ENCODE results near the gene RNF183.

RNF183 gene

DNA sequence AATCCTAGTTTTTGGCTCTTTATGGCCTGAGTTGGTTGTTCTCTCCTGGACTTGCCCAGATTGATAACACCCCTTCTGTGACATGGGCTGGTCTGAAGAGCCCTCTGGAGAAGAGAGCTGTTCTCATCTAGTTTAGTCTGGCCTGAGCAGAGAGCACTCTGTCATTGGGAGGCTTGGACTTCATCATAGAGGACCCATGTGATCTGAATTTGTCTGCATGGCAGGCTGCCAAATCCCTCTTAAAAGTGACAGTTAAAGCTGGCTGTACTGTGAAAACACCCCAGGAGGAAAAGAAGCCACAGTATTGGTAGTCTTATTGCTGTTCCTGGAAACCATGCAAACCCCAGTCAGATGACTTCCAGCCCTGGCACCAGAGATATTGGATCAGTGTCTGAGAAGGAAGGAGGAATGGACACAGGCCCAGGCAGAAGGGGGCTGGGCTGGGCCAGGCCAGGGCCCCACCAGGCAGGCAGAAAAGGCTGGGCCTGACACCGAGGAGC lies 40.6 kb upstream of the RNF183 start:
- Histone ChIP-seq H3K27me3 (ENCODE audit: control insufficient read depth, insufficient read depth, low read length, poor library complexity, severe bottlenecking) (peaks cover 29% of the 10 kb centered on the region), H3K4me1 (ENCODE audit: control insufficient read depth, insufficient read depth, low read length) (no peaks in the 10 kb centered on the region), H3K36me3 (ENCODE audit: control insufficient read depth, insufficient read depth, low read length) (no peaks in the 10 kb centered on the region), H3K9me3 (ENCODE audit: control insufficient read depth, low read length) (no peaks in the 10 kb centered on the region), H3K27ac (ENCODE audit: insufficient read depth, low read depth, low read length, poor library complexity, severe bottlenecking) (no peak overlapping the region), H3K4me3 (ENCODE audit: insufficient read depth, low read depth, low read length) (no peak overlapping the region)
- WGBS, 2 experiments, result 78 to 100% methylated on average over 1 of the region's 1 CpG

DNA sequence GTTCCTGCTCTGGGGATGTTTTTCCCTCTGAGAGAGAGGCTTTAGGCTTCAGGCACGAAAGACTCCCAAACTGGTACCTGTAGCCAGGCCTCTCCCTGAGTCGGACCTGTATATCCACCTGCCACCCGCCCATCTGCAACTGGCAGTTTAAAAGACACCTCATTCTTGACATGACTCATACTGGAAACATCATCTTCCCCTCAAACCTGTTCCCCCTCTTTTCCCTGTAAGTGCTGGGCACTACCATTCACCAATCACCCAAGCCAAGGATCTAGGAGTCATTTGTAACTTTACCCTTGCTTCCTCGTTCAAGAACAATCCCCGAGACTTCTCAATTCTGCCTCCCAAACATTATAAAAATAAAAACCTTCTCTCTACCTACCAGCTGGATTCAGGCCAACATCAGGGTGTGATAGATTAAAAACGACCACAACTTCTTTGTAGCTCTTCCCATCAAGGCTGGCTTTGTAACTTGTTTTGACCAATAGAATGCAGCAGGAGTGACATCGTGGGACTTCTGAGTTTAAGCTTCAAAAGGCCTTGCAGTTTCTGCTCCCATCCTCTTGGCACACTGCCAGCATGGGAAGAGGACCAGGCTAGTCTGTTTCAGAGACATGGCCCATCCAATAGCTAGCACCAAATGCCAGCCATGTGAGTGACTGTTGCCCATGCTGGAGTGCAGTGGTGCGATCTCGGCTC lies 38.7 kb upstream of the RNF183 start:
- no peaks in the 10 kb centered on the region for H3K4me1 ChIP-seq (ENCODE audit: control insufficient read depth, insufficient read depth, low read length)
- peaks cover 12% of the 10 kb centered on the region for H3K27me3 ChIP-seq (ENCODE audit: control insufficient read depth, insufficient read depth, low read length, poor library complexity, severe bottlenecking)
- no peaks in the 10 kb centered on the region for H3K9me3 ChIP-seq (ENCODE audit: control insufficient read depth, low read length)
- no peak overlapping the region for H3K4me3 ChIP-seq (ENCODE audit: insufficient read depth, low read depth, low read length)
- 79 to 83% methylated on average over 9 of the region's 9 CpGs for WGBS, 2 experiments
- H3K27ac ChIP-seq (ENCODE audit: insufficient read depth, low read depth, low read length, poor library complexity, severe bottlenecking), result no peak overlapping the region
- no peaks in the 10 kb centered on the region for H3K36me3 ChIP-seq (ENCODE audit: control insufficient read depth, insufficient read depth, low read length)

DNA sequence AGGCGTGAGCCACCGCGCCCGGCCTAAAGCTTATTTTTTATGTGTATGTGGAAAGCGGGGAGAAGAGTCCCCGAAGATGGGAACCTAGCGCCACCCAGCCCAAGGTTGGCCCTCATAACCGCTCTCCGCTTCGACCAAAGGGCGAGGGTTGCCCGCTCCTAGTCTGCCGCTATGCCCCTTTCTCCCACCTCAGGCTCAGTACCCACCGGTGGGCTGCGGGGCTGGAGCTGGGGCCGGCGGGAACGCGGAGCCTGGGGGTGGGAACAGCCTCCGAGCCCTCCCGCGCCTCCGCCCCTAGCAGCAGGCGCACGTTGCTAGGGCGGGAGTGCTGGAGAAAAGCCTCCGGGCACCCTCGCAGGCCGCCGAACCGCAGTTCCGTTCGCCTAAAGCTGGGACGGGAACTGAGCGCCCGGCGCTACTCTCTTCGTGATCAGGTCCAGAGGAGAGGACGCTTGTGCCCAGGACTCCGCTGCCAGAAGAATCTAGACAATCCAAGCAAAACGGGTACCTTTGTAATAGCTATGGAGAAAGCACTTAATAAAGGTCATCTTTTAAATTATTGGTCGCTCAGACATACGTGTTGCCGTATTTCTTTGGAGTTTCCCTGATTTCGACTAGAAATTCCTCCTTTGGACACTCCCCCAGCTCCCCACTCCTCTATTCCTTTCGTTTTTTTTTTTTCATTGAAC lies 37.0 kb upstream of the RNF183 start, which contains the start of gene WDR31:
Gene WDR31 (minus strand): TSS at position 265 of the 689 bp plus-strand sequence. CDS start 8,253 bp downstream, outside the sequence.
- Histone ChIP-seq H3K4me1 (ENCODE audit: control insufficient read depth, insufficient read depth, low read length) (no peaks in the 10 kb centered on the region), H3K27ac (ENCODE audit: insufficient read depth, low read depth, low read length, poor library complexity, severe bottlenecking) (peak within 1 kb of the TSS; percentile 47), H3K4me3 (ENCODE audit: insufficient read depth, low read depth, low read length) (peak within 1 kb of the TSS; percentile 60), H3K27me3 (ENCODE audit: control insufficient read depth, insufficient read depth, low read length, poor library complexity, severe bottlenecking) (peaks cover 10% of the 10 kb centered on the region), H3K36me3 (ENCODE audit: control insufficient read depth, insufficient read depth, low read length) (no peaks in the 10 kb centered on the region), H3K9me3 (ENCODE audit: control insufficient read depth, low read length) (no peaks in the 10 kb centered on the region)
- WGBS, 2 experiments, result 1% methylated on average over 46 of the region's 46 CpGs

DNA sequence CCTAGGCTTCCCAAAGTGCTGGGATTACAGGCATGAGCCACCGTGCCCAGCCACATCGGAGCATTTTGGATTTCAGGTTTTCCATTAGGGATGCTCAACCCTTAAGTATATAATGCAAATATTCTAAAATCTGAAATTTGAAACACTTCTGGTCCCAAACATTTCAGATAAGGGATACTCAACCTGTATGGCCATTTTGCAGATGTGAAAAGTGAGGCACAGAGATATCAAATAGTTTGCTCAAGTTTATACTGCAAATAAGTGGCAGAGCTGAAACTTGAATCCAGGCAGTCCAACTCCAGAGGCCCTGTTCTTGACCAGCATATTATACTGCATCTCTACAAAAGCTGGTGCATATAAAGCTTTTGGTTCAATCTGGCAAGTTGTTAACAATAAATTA lies 34.5 kb upstream of the RNF183 start:
- Histone ChIP-seq H3K27ac (ENCODE audit: insufficient read depth, low read depth, low read length, poor library complexity, severe bottlenecking) (no peak overlapping the region), H3K4me1 (ENCODE audit: control insufficient read depth, insufficient read depth, low read length) (no peaks in the 10 kb centered on the region), H3K36me3 (ENCODE audit: control insufficient read depth, insufficient read depth, low read length) (no peaks in the 10 kb centered on the region), H3K4me3 (ENCODE audit: insufficient read depth, low read depth, low read length) (no peak overlapping the region), H3K27me3 (ENCODE audit: control insufficient read depth, insufficient read depth, low read length, poor library complexity, severe bottlenecking) (peaks cover 9% of the 10 kb centered on the region), H3K9me3 (ENCODE audit: control insufficient read depth, low read length) (no peaks in the 10 kb centered on the region)
- 90 to 91% methylated on average over 2 of the region's 2 CpGs for WGBS, 2 experiments

DNA sequence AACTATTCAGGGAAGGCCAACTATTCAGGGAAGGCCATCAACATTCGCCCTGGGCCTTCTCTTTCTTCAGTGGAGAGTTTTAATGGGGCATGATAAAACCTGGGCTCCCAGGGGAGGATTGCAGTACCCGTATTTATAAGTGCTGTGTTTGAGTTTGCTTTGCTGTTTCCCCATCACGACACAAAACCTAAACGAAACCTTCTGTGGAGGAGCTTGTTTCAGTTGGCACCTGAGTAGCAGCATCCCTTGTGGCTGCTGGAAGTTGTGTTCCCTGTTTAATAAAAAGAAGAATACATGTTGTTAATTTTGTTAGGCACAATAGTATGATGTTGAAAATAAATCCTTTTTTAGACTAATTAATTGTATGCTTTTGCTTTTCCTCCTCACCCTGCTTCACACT lies 28.6 kb upstream of the RNF183 start:
- no peaks in the 10 kb centered on the region for H3K27me3 ChIP-seq (ENCODE audit: control insufficient read depth, insufficient read depth, low read length, poor library complexity, severe bottlenecking)
- H3K4me3 ChIP-seq (ENCODE audit: insufficient read depth, low read depth, low read length), result no peak overlapping the region
- H3K9me3 ChIP-seq (ENCODE audit: control insufficient read depth, low read length), result no peaks in the 10 kb centered on the region
- H3K36me3 ChIP-seq (ENCODE audit: control insufficient read depth, insufficient read depth, low read length), result no peaks in the 10 kb centered on the region
- no peaks in the 10 kb centered on the region for H3K4me1 ChIP-seq (ENCODE audit: control insufficient read depth, insufficient read depth, low read length)
- H3K27ac ChIP-seq (ENCODE audit: insufficient read depth, low read depth, low read length, poor library complexity, severe bottlenecking), result no peak overlapping the region
- WGBS, 2 experiments, result 84 to 91% methylated on average over 4 of the region's 4 CpGs

DNA sequence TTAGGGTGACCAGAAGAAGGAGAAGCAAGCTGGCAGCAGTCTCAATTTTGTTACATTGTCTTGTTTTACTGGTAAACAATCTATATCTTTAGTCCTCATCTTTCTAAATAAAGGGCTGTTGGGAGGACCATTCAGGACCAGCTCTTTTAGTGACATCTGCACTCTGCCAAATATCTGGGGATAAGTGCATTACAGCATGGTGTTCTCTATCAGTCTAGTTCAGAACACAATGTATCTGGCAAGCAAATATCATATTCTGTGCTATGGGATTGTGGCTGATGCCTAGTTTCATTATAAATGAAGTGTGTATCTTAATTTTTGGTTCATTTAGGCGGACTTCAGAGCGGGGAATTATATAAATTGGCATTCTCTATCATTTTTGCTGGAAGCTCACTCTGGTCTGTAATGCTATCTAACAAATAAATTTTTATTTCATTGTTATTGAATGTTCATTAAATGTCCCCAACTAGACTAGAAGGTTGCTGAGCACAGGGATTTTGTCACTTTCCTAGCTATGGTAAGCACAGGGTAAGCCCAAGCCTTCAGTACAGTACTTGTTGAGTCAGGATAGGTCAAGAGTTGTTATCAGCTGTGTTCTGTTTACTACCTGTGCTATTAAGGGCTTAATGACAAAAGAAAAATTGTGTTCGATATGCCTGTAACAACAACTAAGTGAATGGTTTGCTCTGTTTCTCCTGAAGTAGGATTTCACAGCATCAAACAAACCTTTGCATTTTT lies 25.0 kb upstream of the RNF183 start:
- no peaks in the 10 kb centered on the region for H3K36me3 ChIP-seq (ENCODE audit: control insufficient read depth, insufficient read depth, low read length)
- H3K4me3 ChIP-seq (ENCODE audit: insufficient read depth, low read depth, low read length), result no peak overlapping the region
- H3K9me3 ChIP-seq (ENCODE audit: control insufficient read depth, low read length), result no peaks in the 10 kb centered on the region
- WGBS, 2 experiments, result 90 to 98% methylated on average over 3 of the region's 3 CpGs
- no peak overlapping the region for H3K27ac ChIP-seq (ENCODE audit: insufficient read depth, low read depth, low read length, poor library complexity, severe bottlenecking)
- no peaks in the 10 kb centered on the region for H3K27me3 ChIP-seq (ENCODE audit: control insufficient read depth, insufficient read depth, low read length, poor library complexity, severe bottlenecking)
- H3K4me1 ChIP-seq (ENCODE audit: control insufficient read depth, insufficient read depth, low read length), result no peaks in the 10 kb centered on the region

DNA sequence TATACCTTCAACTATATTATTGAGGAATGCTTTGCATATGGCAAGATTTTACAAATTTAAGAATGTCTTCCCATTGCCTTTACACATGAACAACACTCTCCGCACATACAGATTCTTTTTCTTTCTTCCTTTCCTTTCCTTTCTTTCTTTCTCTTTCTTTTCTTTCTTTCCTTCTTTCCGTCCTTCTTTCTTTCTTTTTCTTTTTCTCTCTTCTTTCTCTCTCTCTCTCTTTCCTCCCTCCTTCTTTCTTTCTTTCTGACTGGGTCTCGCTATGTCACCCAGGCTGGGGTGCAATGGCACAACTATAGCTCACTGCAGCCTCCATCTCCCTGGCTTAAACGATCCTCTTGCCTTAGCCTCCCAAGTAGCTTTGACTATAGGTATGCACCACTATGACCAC lies 23.1 kb upstream of the RNF183 start:
- Histone ChIP-seq H3K4me1 (ENCODE audit: control insufficient read depth, insufficient read depth, low read length) (no peaks in the 10 kb centered on the region), H3K36me3 (ENCODE audit: control insufficient read depth, insufficient read depth, low read length) (no peaks in the 10 kb centered on the region), H3K27ac (ENCODE audit: insufficient read depth, low read depth, low read length, poor library complexity, severe bottlenecking) (no peak overlapping the region), H3K9me3 (ENCODE audit: control insufficient read depth, low read length) (no peaks in the 10 kb centered on the region), H3K4me3 (ENCODE audit: insufficient read depth, low read depth, low read length) (no peak overlapping the region), H3K27me3 (ENCODE audit: control insufficient read depth, insufficient read depth, low read length, poor library complexity, severe bottlenecking) (no peaks in the 10 kb centered on the region)
- WGBS, 2 experiments, result 93 to 94% methylated on average over 4 of the region's 4 CpGs

DNA sequence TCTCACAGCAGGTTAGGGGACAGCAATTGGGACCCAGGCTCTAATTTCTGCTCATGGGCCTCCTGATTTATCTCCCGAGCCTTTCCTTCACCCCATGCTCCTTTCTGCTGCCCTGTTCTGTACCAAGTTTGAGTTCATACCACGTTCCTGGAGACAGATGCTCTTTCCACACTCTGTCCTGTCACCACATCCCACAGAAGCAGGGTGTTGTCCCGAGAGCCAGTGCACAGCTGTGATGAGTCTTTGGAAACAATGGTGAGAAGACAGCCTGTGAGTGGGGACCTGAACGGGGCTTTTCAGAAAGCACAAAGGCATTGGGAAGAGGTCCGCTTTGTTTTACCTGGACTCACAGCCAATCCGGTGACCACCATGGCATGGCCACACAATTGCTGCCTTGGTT lies 19.5 kb upstream of the RNF183 start:
- Histone ChIP-seq H3K27me3 (ENCODE audit: control insufficient read depth, insufficient read depth, low read length, poor library complexity, severe bottlenecking) (no peaks in the 10 kb centered on the region), H3K36me3 (ENCODE audit: control insufficient read depth, insufficient read depth, low read length) (no peaks in the 10 kb centered on the region), H3K4me3 (ENCODE audit: insufficient read depth, low read depth, low read length) (no peak overlapping the region), H3K4me1 (ENCODE audit: control insufficient read depth, insufficient read depth, low read length) (no peaks in the 10 kb centered on the region), H3K9me3 (ENCODE audit: control insufficient read depth, low read length) (no peaks in the 10 kb centered on the region), H3K27ac (ENCODE audit: insufficient read depth, low read depth, low read length, poor library complexity, severe bottlenecking) (no peak overlapping the region)
- 79 to 82% methylated on average over 6 of the region's 6 CpGs for WGBS, 2 experiments

DNA sequence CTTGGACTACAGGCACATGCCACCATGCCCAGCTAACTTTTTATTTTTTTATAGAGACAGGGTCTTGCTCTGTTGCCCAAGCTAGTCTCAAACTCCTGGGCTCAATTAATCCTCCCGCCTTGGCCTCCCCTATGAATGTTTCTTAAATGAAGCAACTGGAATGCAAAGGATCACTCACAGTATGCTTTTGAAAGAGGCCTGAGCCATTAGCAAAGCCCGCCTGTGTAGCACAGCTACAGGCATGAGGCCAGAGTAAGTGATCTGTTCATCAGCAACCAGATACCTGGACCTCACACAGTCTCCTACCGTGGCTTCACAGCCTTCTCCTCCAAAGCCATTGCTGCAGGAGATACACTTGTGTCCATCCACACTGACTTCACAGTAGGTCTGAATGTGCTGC lies 16.9 kb upstream of the RNF183 start:
- Histone ChIP-seq H3K4me3 (ENCODE audit: insufficient read depth, low read depth, low read length) (no peak overlapping the region), H3K27me3 (ENCODE audit: control insufficient read depth, insufficient read depth, low read length, poor library complexity, severe bottlenecking) (no peaks in the 10 kb centered on the region), H3K9me3 (ENCODE audit: control insufficient read depth, low read length) (no peaks in the 10 kb centered on the region), H3K4me1 (ENCODE audit: control insufficient read depth, insufficient read depth, low read length) (no peaks in the 10 kb centered on the region), H3K27ac (ENCODE audit: insufficient read depth, low read depth, low read length, poor library complexity, severe bottlenecking) (no peak overlapping the region), H3K36me3 (ENCODE audit: control insufficient read depth, insufficient read depth, low read length) (no peaks in the 10 kb centered on the region)
- WGBS, 2 experiments, result 90 to 92% methylated on average over 3 of the region's 3 CpGs

DNA sequence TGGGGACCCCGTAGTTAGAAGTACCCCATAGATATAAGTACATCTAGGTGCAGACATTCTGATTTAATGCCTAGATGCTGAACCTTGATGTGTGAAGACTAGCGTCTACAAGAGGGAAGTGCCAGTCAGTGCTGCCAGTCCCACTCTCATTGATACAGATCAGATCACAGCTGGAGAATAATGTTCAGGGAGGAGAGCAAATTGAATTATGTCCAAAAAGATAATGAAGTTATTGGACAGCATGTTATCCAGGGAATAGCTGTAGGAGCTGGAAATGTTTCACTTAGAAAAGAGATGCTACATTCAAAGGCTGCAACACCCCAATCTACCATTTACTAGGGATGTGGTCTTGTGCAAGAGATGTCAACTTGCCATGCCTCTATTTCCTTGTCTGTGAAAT lies 15.9 kb upstream of the RNF183 start:
- Histone ChIP-seq H3K4me3 (ENCODE audit: insufficient read depth, low read depth, low read length) (no peak overlapping the region), H3K4me1 (ENCODE audit: control insufficient read depth, insufficient read depth, low read length) (no peaks in the 10 kb centered on the region), H3K9me3 (ENCODE audit: control insufficient read depth, low read length) (no peaks in the 10 kb centered on the region), H3K27me3 (ENCODE audit: control insufficient read depth, insufficient read depth, low read length, poor library complexity, severe bottlenecking) (no peaks in the 10 kb centered on the region), H3K36me3 (ENCODE audit: control insufficient read depth, insufficient read depth, low read length) (no peaks in the 10 kb centered on the region), H3K27ac (ENCODE audit: insufficient read depth, low read depth, low read length, poor library complexity, severe bottlenecking) (no peak overlapping the region)
- 85 to 100% methylated on average over 2 of the region's 2 CpGs for WGBS, 2 experiments

Measured in ectodermal cell (in vitro differentiated cells).